Stimulated activated CD4-positive, alpha-beta T cell treated with anti-CD3 and anti-CD28 coated beads, Interleukin-4, amount 100 ng/mL, for 48 hours (primary cell): Measurements from ENCODE around the gene FBXO15.

ENCODE experiments used
- DNase-seq, 2 donors: peaks; one replicate each; pipeline ENCODE4 v3.0.0-alpha.2; 2020; ENCODE audit warnings: low read depth in 2 of 2

FBXO15 gene

DNA sequence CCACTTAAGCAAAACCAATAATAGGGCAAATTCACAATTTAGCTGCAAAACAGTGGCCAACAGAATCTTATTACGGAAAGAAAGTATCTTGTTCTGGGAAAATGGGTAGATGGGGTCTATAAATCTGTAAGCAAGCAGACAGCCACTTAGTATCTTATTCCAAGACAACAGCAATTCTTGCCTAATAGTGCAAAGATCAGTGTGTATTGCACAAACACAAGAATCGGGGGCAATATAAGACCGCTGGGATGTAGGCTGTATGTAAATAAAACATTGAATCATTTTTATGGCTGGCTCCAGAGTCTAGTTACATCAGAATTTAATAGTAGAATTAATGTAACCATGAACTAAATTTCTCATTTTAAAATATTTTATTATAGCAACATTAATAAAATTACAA is 85.6 kb downstream of the FBXO15 start:
- no peak for DNase-seq

DNA sequence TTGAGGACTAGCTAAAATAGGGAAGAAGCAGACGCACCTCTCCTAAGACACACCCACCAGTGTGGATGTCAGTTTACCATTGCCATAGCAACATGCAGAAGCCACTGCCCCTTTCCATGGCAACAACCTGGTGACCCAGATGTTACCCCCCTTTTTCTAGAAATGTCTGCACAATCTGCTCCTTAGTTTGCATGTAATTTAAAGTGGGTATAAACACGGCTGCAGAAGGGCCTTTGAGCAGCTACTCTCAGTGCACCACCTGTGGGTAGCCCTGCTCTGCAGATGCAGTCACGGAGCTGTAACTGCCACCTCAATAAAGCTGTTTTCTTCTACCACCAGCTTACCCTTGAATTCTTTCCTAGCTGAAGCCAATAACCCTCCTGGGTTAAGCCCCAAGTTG is 87.1 kb downstream of the FBXO15 start:
- no peak for DNase-seq

DNA sequence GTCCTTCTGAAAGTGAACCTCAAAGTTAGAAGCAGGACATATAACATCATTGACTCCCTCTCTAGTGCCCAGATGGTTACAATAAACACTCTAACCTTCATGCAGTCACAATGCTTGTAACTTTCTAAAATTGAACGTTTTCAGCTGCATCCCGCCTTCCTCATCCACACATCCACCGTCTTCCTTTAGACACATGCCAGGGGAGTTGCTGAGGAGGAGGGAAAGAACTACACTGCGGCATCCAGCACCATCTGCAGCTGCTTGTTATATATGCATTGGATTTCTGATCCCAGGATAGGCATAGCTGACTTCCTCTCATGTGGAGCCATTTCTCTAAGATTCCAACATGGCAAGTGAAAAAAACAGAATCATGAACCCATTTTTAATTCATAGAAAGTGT is 96.8 kb downstream of the FBXO15 start:
- DNase-seq = no peak

DNA sequence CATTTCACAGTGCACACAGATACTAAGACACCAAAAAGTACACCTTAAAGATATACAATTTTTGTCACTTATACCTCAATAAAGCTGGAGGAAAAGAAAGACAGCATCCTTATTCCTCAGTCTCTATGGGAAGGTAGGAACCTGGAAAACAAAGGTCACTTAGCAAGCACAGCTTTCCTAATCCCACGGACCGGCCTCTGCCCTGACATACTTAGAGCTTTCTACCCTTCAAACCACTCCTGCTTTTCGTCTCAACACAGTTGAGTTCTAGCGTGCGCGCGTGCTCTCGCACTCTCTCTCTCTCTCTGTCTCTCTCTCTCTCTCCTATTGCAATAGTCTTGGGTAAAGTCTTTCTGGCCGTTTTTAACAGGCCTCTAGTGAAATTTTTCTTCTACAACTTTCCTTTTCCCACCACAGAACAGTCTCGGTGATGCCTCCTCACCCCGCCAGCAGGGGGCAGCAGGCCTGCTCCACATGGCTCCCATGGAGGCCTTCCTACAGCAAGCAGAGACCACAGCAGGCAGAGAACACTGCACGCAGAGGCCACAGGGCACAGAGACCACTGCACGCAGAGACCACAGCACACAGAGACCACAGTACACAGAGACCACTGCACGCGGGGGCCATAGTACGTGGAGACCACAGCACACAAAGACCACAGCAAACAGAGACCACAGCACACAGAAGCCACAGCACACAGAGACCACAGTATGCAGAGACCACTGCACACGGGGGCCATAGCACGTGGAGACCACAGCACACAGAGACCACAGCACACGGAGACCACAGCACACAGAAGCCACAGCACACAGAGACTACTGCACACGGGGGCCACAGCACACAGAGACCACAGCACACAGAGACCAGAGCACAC is 106.9 kb downstream of the FBXO15 start:
- peak; percentile 52 to 82 for DNase-seq

DNA sequence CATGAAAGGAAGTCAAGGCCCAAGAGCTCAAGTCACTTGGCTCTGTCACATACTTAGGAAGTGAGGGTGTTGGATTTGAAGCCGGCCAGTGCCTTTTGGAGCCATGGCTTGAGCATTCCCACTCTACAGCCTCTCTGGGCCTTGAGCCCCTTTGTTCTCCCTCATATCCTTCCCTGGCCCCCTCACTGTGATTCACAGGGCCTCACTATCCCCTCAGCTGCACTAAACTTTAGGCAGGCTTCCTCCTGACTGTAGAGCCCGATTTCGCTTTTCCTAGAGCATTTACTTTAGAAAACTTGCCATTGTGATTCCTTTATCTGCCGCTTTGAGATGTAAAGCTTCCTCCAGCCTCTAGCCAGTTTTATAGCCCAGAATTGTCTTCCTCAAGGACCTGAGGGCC is 107.6 kb downstream of the FBXO15 start:
- no peak for DNase-seq

DNA sequence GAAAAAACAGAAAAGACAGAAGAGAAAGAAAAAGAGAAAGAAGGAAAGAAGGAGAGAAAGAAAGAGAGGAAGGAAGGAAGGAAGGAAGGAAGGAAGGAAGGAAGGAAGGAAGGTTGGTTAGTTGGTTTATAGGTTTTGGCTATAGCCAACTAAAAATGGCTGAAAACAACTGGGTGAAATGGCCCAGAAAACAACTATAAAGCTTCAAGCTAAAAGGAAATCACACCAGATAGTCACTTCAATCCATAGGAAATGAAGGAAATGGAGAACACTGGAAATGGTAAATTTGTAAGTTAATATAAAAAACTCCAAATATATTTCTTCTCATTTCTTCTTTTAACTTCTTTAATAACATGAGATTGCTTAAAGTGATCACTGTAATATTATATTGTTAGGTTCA is 118.5 kb downstream of the FBXO15 start:
- no peak for DNase-seq
